SK-N-SH treated with all-trans-retinoic acid at 6 μM for 48 hours (cell line): ENCODE data around the gene DLG1.

Experiments
- BACH2 ChIP-seq: fragments of 250-450 bp; sonication (Bioruptor Pico); IDR thresholded peaks from 2 replicates; pipeline ENCODE4 v1.9.0; 2021; ENCODE audit warnings: mild to moderate bottlenecking, borderline replicate concordance
- TCF4 ChIP-seq: fragments of 250-450 bp; sonication (Bioruptor Pico); IDR thresholded peaks from 2 replicates; pipeline ENCODE4 v1.8.0; 2021; ENCODE audit warnings: mild to moderate bottlenecking, moderate library complexity, borderline replicate concordance
- ZFP3 ChIP-seq: fragments of 250-450 bp; sonication (Bioruptor Pico); IDR thresholded peaks from 2 replicates; pipeline ENCODE4 v1.5.0; 2020; ENCODE audit warnings: mild to moderate bottlenecking, moderate library complexity
- ZFP30 ChIP-seq: fragments of 450-650 bp; formaldehyde crosslinking; IDR thresholded peaks from 2 replicates; pipeline ENCODE4 v1.5.0; 2022; ENCODE audit warnings: mild to moderate bottlenecking, moderate library complexity
- ZNF8 ChIP-seq: fragments of 450-650 bp; formaldehyde crosslinking; IDR thresholded peaks from 2 replicates; pipeline ENCODE4 v1.5.0; 2020; ENCODE audit warnings: mild to moderate bottlenecking, moderate library complexity

DNA sequence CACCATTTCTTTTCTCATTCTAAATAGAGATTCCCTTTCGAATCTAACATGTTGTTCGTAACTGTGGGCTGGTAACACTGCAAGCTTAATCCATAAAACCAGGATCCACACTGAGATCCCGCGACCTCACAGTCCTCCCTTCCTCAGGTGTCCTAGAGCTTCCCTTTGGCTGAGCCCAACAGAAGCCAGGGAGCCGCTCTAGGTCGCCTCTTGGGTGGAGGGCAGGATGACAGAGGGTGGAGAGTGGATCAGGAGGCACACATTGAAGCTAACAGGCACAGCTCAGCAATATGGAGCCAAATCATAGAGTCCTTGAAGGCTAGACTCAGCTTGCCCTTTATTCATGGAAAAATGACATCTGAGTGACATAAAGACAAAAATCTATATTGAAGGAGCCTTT lies 44.7 kb upstream of the DLG1 start:
- no peak for TF ChIP-seq ZNF8 (CRISPR knock-in tag)
- TF ChIP-seq ZFP3 (CRISPR knock-in tag) = no peak
- no peak for TF ChIP-seq TCF4 (CRISPR knock-in tag)
- no peak for TF ChIP-seq BACH2 (CRISPR knock-in tag)
- TF ChIP-seq ZFP30 (CRISPR knock-in tag) = no peak
